Mesenchymal stem cell (in vitro differentiated cells and primary cell): Measurements from ENCODE around the gene RASGRF2.
A peak's percentile ranks its signal among the peaks of the same experiment; 100 is the strongest.

ENCODE experiments used
- DNase-seq: peaks from one replicate; pipeline ENCODE4 v3.0.0-alpha.2; 2013
- H2AFZ ChIP-seq: one replicate; pipeline ENCODE4 v1.6.1; 2013; ENCODE audit warnings: low read depth, mild to moderate bottlenecking, control low read depth, inconsistent platforms, low read length, moderate library complexity
- H2AK5ac ChIP-seq: 2 replicates; pipeline ENCODE4 v1.6.1; 2013; ENCODE audit warnings: low read length, moderate library complexity, mild to moderate bottlenecking, inconsistent platforms; ENCODE audit not compliant: severe bottlenecking
- H2BK120ac ChIP-seq: one replicate; pipeline ENCODE4 v1.6.1; 2013; ENCODE audit warnings: low read depth, mild to moderate bottlenecking, inconsistent platforms, low read length, moderate library complexity
- H2BK12ac ChIP-seq, 2 experiments: one replicate each; pipeline ENCODE4 v1.6.1; 2013; ENCODE audit warnings: inconsistent platforms in 2 of 2, low read length in 2 of 2, mild to moderate bottlenecking in 2 of 2, moderate library complexity in 2 of 2, control low read depth in 1 of 2
- H2BK15ac ChIP-seq: one replicate; pipeline ENCODE4 v1.6.1; 2013; ENCODE audit warnings: mild to moderate bottlenecking, low read depth, inconsistent platforms; ENCODE audit not compliant: poor library complexity, severe bottlenecking
- H2BK5ac ChIP-seq: 2 replicates; pipeline ENCODE4 v1.6.1; 2013; ENCODE audit warnings: low read depth, mild to moderate bottlenecking, low read length, control low read depth, inconsistent platforms; ENCODE audit not compliant: poor library complexity, severe bottlenecking
- H3K14ac ChIP-seq, 2 experiments: one replicate each; pipeline ENCODE4 v1.6.1; 2013; ENCODE audit warnings: inconsistent platforms in 2 of 2, low read length in 2 of 2, control low read depth in 1 of 2, mild to moderate bottlenecking in 1 of 2, moderate library complexity in 1 of 2
- H3K18ac ChIP-seq, 2 experiments: one replicate each; pipeline ENCODE4 v1.6.1; 2013; ENCODE audit warnings: inconsistent platforms in 2 of 2, low read length in 2 of 2, control low read depth in 1 of 2, low read depth in 1 of 2, mild to moderate bottlenecking in 1 of 2
- H3K23ac ChIP-seq, 2 experiments: one replicate each; pipeline ENCODE4 v1.6.1; 2013; ENCODE audit warnings: inconsistent platforms in 2 of 2, low read length in 2 of 2, mild to moderate bottlenecking in 2 of 2, moderate library complexity in 2 of 2, control low read depth in 1 of 2
- H3K27ac ChIP-seq: 2 replicates; pipeline ENCODE4 v1.5.1; 2013; ENCODE audit warnings: mild to moderate bottlenecking, moderate library complexity, low read length, control low read depth, inconsistent platforms; ENCODE audit not compliant: poor library complexity, severe bottlenecking
- H3K27me3 ChIP-seq, 2 experiments: 2 replicates each; pipeline versions ENCODE4 v1.6.1 to v1.7.0; 2013; ENCODE audit warnings: low read length in 2 of 2, mild to moderate bottlenecking in 2 of 2, moderate library complexity in 2 of 2, control low read depth in 1 of 2, inconsistent platforms in 1 of 2; ENCODE audit not compliant: control insufficient read depth in 1 of 2, insufficient read depth in 1 of 2
- H3K36me3 ChIP-seq, 2 experiments: 2 replicates each; pipeline versions ENCODE4 v1.6.1 to v1.7.0; 2013; ENCODE audit warnings: low read length in 2 of 2, control low read depth in 1 of 2, inconsistent platforms in 1 of 2, low read depth in 1 of 2, mild to moderate bottlenecking in 1 of 2; ENCODE audit not compliant: insufficient read depth in 2 of 2, control insufficient read depth in 1 of 2
- H3K4ac ChIP-seq, 2 experiments: one replicate each; pipeline ENCODE4 v1.6.1; 2013; ENCODE audit warnings: inconsistent platforms in 2 of 2, low read length in 2 of 2, mild to moderate bottlenecking in 2 of 2, moderate library complexity in 2 of 2, control low read depth in 1 of 2, low read depth in 1 of 2
- H3K4me1 ChIP-seq: 2 replicates; pipeline ENCODE4 v1.6.1; 2013; ENCODE audit warnings: low read depth, low read length, control low read depth; ENCODE audit not compliant: control insufficient read depth, insufficient read depth
- H3K4me2 ChIP-seq: 2 replicates; pipeline ENCODE4 v1.6.1; 2013; ENCODE audit warnings: low read length, mild to moderate bottlenecking, inconsistent platforms; ENCODE audit not compliant: poor library complexity, severe bottlenecking
- H3K4me3 ChIP-seq, 2 experiments: 2 replicates each; pipeline versions ENCODE4 v1.5.1 to v1.7.0; 2013; ENCODE audit warnings: low read length in 2 of 2, mild to moderate bottlenecking in 2 of 2, control low read depth in 1 of 2, low read depth in 1 of 2; ENCODE audit not compliant: insufficient read depth in 1 of 2
- H3K79me1 ChIP-seq: replicated peaks from 2 replicates; pipeline ENCODE4 v1.6.1; 2013; ENCODE audit warnings: mild to moderate bottlenecking, control low read depth, low read length, inconsistent platforms; ENCODE audit not compliant: poor library complexity, severe bottlenecking
- H3K9ac ChIP-seq: 2 replicates; pipeline ENCODE4 v1.7.0; 2013; ENCODE audit warnings: mild to moderate bottlenecking, low read length, moderate library complexity
- H3K9me3 ChIP-seq: 2 replicates; pipeline ENCODE4 v1.7.0; 2013; ENCODE audit warnings: mild to moderate bottlenecking, low read length; ENCODE audit not compliant: control insufficient read depth
- H4K8ac ChIP-seq: one replicate; pipeline ENCODE4 v1.6.1; 2013; ENCODE audit warnings: inconsistent platforms, mild to moderate bottlenecking, low read length, moderate library complexity
- H4K91ac ChIP-seq: one replicate; pipeline ENCODE4 v1.6.1; 2013; ENCODE audit warnings: mild to moderate bottlenecking, low read length, inconsistent platforms
- WGBS: methylation state at CpG from one replicate; pipeline ENCODE4 v1.1.7; 2013; ENCODE audit warnings: mixed read lengths; 5-methylcytosine and 5-hydroxymethylcytosine counted together

RASGRF2 gene

DNA sequence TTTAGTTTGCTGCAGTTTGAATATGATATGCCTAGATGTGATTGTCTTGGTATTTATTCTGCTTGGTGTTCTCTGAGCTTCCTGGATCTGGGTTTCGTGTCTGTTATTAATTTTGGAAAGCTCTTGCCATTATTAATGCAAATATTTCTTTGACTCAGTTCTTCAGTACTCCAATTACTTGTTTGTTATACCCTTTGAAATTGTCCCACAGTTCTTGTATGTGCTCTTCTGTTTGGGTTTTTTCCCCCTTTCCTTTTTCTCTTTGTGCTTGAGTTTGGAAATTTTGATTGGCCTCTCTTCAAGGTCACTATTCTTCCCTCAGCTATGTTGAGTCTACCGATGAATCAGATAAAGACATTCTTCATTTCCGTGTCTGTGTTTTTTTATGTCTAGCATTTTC is 176.4 kb downstream of the RASGRF2 start:
- Histone ChIP-seq H2BK15ac (no peak overlapping the region), H2AK5ac (no peak overlapping the region), H3K9me3 (peaks cover 6% of the 10 kb centered on the region), H2BK12ac (no peak overlapping the region), H3K18ac (no peak overlapping the region), H2AFZ (no peak overlapping the region), H3K9ac (no peak overlapping the region), H2BK5ac (no peak overlapping the region), H3K27ac (no peak overlapping the region), H3K36me3 (no peaks in the 10 kb centered on the region), H2BK120ac (no peak overlapping the region), H4K91ac (no peak overlapping the region), H3K27me3 (no peaks in the 10 kb centered on the region), H3K14ac (no peak overlapping the region), H3K23ac (no peak overlapping the region), H3K4me3 (no peak overlapping the region), H3K4ac (no peak overlapping the region), H3K4me1 (no peaks in the 10 kb centered on the region), H3K79me1 (no peaks in the 10 kb centered on the region), H3K4me2 (no peak overlapping the region), H4K8ac (no peak overlapping the region)
- DNase-seq, result no peak
- WGBS, result 100% methylated on average over 1 of the region's 3 CpGs

DNA sequence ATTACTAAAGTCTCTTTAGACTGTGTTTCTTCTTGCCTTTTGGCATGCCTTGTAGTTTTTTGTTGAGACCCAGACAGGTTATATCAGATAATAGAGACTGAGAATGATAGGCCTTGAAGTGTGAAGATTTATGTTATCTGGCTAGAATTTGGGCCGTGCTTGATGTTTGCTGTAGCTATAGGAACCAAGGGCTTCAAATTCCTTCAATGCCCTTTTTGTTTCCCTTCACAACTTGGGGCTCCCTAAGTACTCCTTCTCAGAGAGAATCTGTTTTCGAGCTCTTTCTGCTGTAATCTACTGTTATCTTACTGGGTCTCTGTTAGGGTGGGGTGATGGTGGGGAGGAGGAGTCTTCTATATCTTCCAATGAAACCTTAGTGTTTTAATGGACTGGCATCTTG is 177.7 kb downstream of the RASGRF2 start:
- Histone ChIP-seq H2AK5ac (no peak overlapping the region), H3K4me3 (no peak overlapping the region), H4K91ac (no peak overlapping the region), H3K9ac (no peak overlapping the region), H2AFZ (no peak overlapping the region), H3K4ac (no peak overlapping the region), H3K14ac (no peak overlapping the region), H3K18ac (no peak overlapping the region), H4K8ac (no peak overlapping the region), H3K27me3 (no peaks in the 10 kb centered on the region), H3K79me1 (no peaks in the 10 kb centered on the region), H3K9me3 (peaks cover 6% of the 10 kb centered on the region), H3K36me3 (no peaks in the 10 kb centered on the region), H3K27ac (no peak overlapping the region), H3K4me2 (no peak overlapping the region), H2BK5ac (no peak overlapping the region), H2BK12ac (no peak overlapping the region), H3K23ac (no peak overlapping the region), H2BK120ac (no peak overlapping the region), H3K4me1 (no peaks in the 10 kb centered on the region), H2BK15ac (no peak overlapping the region)
- WGBS, result 94% methylated on average over 2 of the region's 2 CpGs
- DNase-seq, result no peak

DNA sequence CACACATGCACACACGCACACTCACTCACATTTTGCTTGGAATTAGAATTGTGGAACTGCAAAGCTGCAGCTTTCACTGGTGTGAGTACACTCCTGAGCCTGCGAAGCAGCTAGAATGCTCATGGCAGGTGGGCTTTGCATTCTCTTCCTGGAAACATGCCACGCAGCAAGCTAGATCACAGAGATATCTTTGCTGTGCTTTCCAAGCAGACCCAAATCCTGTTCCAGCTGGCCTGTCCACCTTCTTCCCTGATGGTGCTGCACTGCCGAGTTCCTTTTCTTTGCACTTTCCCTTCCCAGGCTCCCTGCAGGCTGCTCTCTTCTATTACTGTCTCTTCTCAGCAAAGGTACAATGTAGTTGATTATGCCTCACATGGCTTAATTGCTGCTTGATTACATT is 180.3 kb downstream of the RASGRF2 start:
- Histone ChIP-seq H3K36me3 (no peaks in the 10 kb centered on the region), H2BK5ac (no peak overlapping the region), H3K14ac (no peak overlapping the region), H3K27me3 (no peaks in the 10 kb centered on the region), H3K4me3 (no peak overlapping the region), H2AK5ac (no peak overlapping the region), H3K9me3 (peaks cover 6% of the 10 kb centered on the region), H3K23ac (no peak overlapping the region), H3K4me1 (no peaks in the 10 kb centered on the region), H4K8ac (peak overlapping the region; percentile 80), H2BK15ac (no peak overlapping the region), H3K18ac (no peak overlapping the region), H4K91ac (no peak overlapping the region), H3K4me2 (no peak overlapping the region), H3K79me1 (no peaks in the 10 kb centered on the region), H2AFZ (no peak overlapping the region), H3K9ac (no peak overlapping the region), H3K4ac (no peak overlapping the region), H2BK120ac (no peak overlapping the region), H3K27ac (no peak overlapping the region), H2BK12ac (no peak overlapping the region)
- 89% methylated on average over 4 of the region's 4 CpGs for WGBS
- DNase-seq, result no peak

DNA sequence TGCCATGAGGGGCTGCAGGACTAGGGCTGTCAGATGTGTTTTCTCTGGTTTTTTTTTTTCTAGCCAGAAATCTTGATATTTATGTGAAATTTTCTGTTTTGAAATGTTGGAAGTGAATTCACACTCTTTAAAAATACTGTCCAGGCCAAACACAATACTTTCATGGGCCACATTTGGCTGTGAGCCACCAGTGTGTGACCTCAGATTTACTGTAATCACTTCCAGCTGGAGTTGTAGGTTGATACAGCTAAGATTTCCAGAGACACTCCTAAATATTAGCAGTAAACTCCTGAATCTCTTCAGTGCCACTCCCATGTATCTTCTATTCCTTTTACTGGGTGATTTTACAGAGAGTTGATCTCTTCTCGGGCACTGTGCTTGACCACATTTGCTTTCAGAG is 180.8 kb downstream of the RASGRF2 start:
- Histone ChIP-seq H4K8ac (no peak overlapping the region), H3K79me1 (no peaks in the 10 kb centered on the region), H2AK5ac (no peak overlapping the region), H3K18ac (no peak overlapping the region), H3K23ac (no peak overlapping the region), H4K91ac (no peak overlapping the region), H3K9me3 (peaks cover 6% of the 10 kb centered on the region), H2BK5ac (no peak overlapping the region), H3K14ac (no peak overlapping the region), H3K4me1 (no peaks in the 10 kb centered on the region), H3K4me2 (no peak overlapping the region), H2BK120ac (no peak overlapping the region), H3K9ac (no peak overlapping the region), H2BK15ac (no peak overlapping the region), H3K27me3 (no peaks in the 10 kb centered on the region), H3K36me3 (no peaks in the 10 kb centered on the region), H3K4ac (no peak overlapping the region), H2BK12ac (no peak overlapping the region), H3K27ac (no peak overlapping the region), H2AFZ (no peak overlapping the region), H3K4me3 (no peak overlapping the region)
- 100% methylated on average over 1 of the region's 1 CpG for WGBS
- DNase-seq, result peak; percentile 26
